ENCODE measurements around the gene ITGB4.

ITGB4 gene

DNA sequence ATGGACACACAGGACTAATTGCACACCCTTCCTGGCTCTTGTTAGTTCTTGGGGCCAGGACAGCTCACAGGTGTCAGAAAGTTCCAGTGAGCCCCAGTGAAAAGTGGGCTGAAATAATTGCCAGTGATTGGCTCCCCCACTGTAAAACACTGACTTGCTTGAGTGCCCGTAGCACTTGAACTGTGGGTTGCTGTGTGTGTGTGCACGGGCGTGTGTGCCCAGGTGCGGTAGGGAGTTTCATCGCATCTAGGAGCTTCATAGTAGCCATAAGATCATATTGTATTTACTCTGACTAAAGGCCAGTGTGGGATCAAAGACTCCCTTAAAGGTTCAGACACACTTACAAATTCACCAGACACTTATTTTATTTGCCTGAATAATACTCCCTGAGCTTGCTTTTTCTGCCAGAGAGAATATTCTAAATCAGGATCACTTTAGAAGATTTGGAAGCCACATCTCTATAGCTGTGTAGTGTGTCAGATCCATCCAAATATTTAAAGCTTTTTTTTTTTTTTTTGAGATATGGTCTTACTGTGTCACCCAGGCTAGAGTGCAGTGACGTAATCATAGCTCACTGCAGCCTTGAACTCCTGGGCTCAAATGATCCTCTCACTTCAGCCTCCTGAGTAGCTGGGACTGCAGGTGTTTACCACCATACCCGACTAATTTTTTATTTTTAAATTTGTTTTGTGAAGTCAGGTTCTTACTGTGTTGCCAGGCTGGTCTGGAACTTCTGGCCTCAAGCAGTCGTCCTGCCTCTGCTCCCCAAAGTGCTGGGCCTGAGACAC, 74.8 kb downstream of the ITGB4 start:
- TF ChIP-seq CTCF (IDR thresholded peaks at IDR 0.05), result no peak
- H3K9me3 ChIP-seq (ENCODE audit: control insufficient read depth, low read length), result no peaks in the 10 kb centered on the region
- H3K9ac ChIP-seq, result no peak overlapping the region
- no peak overlapping the region for H2AFZ ChIP-seq
- no peak overlapping the region for H3K4me2 ChIP-seq (ENCODE audit: low read length)
- H3K27me3 ChIP-seq (ENCODE audit: control insufficient read depth, insufficient read depth, low read length), result no peaks in the 10 kb centered on the region
- H3K79me2 ChIP-seq, result peaks cover 81% of the 10 kb centered on the region
- H3K4me3 ChIP-seq (ENCODE audit: low read depth, low read length), result no peak overlapping the region
- no peaks in the 10 kb centered on the region for H3K4me1 ChIP-seq
- no peaks in the 10 kb centered on the region for H3K36me3 ChIP-seq (ENCODE audit: control insufficient read depth, insufficient read depth, low read length)
- H3K27ac ChIP-seq, result no peak overlapping the region

DNA sequence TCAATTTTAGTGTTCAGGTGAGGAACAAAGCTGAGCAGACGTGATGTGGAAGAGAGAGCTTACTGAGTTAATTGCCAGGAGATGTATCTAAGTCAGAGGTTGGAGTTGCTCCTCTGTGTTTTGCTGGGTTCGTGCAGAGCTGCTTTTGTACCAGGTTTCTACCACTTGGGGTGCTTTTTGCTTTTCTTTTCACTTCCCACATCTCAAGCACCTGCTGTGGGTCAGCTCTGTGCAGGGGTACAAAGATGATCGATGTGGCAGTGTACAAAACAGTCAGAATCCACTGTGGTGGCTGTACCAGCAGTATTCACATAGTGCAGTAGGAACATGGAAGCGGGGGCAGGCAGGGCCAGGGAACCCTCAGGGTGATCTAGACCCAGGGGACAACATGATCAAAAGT, 78.1 kb downstream of the ITGB4 start:
- no peak overlapping the region for H3K9ac ChIP-seq
- TF ChIP-seq CTCF (IDR thresholded peaks at IDR 0.05), result no peak
- no peaks in the 10 kb centered on the region for H3K4me1 ChIP-seq
- no peak overlapping the region for H3K4me2 ChIP-seq (ENCODE audit: low read length)
- H3K36me3 ChIP-seq (ENCODE audit: control insufficient read depth, insufficient read depth, low read length), result no peaks in the 10 kb centered on the region
- H3K79me2 ChIP-seq, result peaks cover 64% of the 10 kb centered on the region
- H3K27ac ChIP-seq, result no peak overlapping the region
- H3K27me3 ChIP-seq (ENCODE audit: control insufficient read depth, insufficient read depth, low read length), result no peaks in the 10 kb centered on the region
- H2AFZ ChIP-seq, result no peak overlapping the region
- H3K4me3 ChIP-seq (ENCODE audit: low read depth, low read length), result no peak overlapping the region
- H3K9me3 ChIP-seq (ENCODE audit: control insufficient read depth, low read length), result no peaks in the 10 kb centered on the region

DNA sequence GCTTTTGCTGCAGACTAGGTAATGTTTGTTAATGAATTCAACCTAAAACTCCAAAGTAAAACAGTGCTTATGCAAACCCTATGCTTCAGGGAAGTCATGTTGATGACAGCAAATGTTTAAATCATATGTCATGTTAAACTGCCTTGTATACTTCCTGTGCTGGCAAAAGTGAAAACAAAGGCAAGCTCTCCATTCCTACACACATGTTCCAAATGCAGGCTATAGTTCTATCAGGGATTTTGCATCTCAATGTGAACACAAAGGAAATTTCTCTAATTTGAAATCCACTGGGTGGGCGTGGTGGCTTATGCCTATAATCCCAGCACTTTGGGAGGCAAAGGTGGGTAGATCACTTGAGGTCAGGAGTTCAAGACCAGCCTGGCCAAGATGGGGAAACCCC, 82.6 kb downstream of the ITGB4 start:
- H3K79me2 ChIP-seq, result peaks cover 60% of the 10 kb centered on the region
- TF ChIP-seq CTCF (IDR thresholded peaks at IDR 0.05), result no peak
- H3K4me2 ChIP-seq (ENCODE audit: low read length), result no peak overlapping the region
- no peak overlapping the region for H3K4me3 ChIP-seq (ENCODE audit: low read depth, low read length)
- no peaks in the 10 kb centered on the region for H3K27me3 ChIP-seq (ENCODE audit: control insufficient read depth, insufficient read depth, low read length)
- H2AFZ ChIP-seq, result no peak overlapping the region
- H3K27ac ChIP-seq, result no peak overlapping the region
- H3K4me1 ChIP-seq, result no peaks in the 10 kb centered on the region
- H3K9me3 ChIP-seq (ENCODE audit: control insufficient read depth, low read length), result no peaks in the 10 kb centered on the region
- H3K9ac ChIP-seq, result no peak overlapping the region
- no peaks in the 10 kb centered on the region for H3K36me3 ChIP-seq (ENCODE audit: control insufficient read depth, insufficient read depth, low read length)

DNA sequence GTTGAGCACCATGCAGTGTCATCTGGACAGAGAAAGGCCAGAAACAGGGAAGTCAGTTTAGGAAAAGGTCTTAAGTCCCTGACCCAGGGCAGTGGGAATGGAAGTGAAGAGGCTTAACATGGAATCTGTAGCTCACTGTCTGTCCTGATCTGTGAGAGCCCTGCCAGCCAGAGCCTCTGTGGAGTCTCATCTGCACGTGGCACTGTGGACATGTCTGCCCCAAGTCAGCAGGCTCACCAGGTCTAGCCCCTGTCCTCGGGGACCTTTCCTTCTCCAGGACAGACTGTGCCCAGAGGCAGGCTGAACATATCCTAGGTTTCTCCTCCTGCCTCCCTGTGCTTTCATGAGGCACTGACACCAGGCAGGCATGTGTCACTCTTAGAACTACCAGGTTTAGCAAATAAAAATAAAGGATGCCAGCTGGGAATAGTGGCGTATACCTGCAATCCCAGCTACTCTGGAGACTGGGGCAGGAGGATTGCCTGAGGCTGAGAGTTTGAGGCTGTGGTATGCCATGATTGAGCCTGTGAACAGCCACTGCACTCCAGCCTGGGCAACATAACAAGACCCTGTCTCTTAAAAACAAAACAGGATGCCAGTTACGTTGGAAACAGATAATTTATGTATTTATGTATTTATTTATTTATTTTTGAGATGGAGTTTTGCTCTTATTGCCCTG, 85.7 kb downstream of the ITGB4 start:
- Histone ChIP-seq H2AFZ (no peak overlapping the region), H3K79me2 (peaks cover 45% of the 10 kb centered on the region), H3K4me3 (ENCODE audit: low read depth, low read length) (no peak overlapping the region), H3K4me1 (no peaks in the 10 kb centered on the region), H3K36me3 (ENCODE audit: control insufficient read depth, insufficient read depth, low read length) (no peaks in the 10 kb centered on the region), H3K27me3 (ENCODE audit: control insufficient read depth, insufficient read depth, low read length) (no peaks in the 10 kb centered on the region), H3K27ac (no peak overlapping the region), H3K9me3 (ENCODE audit: control insufficient read depth, low read length) (no peaks in the 10 kb centered on the region), H3K4me2 (ENCODE audit: low read length) (no peak overlapping the region), H3K9ac (no peak overlapping the region)
- TF ChIP-seq CTCF (IDR thresholded peaks at IDR 0.05), result no peak
